HFFc6 (cell line): ENCODE results near the gene SPATA12. TPM values are rescaled to one million over a fixed set of nuclear protein-coding genes. Genes with fewer than 3 reads are reported as not detected.
A peak's percentile ranks its signal among the peaks of the same experiment; 100 is the strongest.

Experiments
- DNase-seq: peaks from one replicate; pipeline ENCODE4 v3.0.0-alpha.2; 2018
- H3K27ac Mint-ChIP-seq: 2 replicates; pipeline ENCODE4 v1.8.0; 2020; ENCODE audit warnings: mild to moderate bottlenecking, mixed read lengths
- H3K27me3 Mint-ChIP-seq: 2 replicates; pipeline ENCODE4 v1.8.0; 2021; ENCODE audit warnings: mild to moderate bottlenecking, moderate library complexity, mixed read lengths; ENCODE audit not compliant: insufficient read depth
- H3K36me3 Mint-ChIP-seq: 2 replicates; pipeline ENCODE4 v1.8.0; 2021; ENCODE audit warnings: low read depth, mixed read lengths
- H3K4me1 Mint-ChIP-seq: 2 replicates; pipeline ENCODE4 v1.8.0; 2020; ENCODE audit warnings: low read depth, mixed read lengths
- H3K4me3 Mint-ChIP-seq: 2 replicates; pipeline ENCODE4 v1.8.0; 2020; ENCODE audit warnings: mild to moderate bottlenecking, moderate library complexity, mixed read lengths
- H3K9me3 Mint-ChIP-seq: 2 replicates; pipeline ENCODE4 v1.8.0; 2020; ENCODE audit warnings: mild to moderate bottlenecking, mixed read lengths
- total RNA-seq, 6 experiments: library from RNA; stranded (reverse); fragmentation: NEBNext Ultra II Directional; extraction: Animal tissue kit (Norgen Biotek cat#: 25700); gene quantifications; 2 replicates in 1 of 6; 3 replicates in 5 of 6; pipeline ENCODE4 v1.2.3, GENCODE V29; 2021
- TF ChIP-seq, protein P1 (sequence below): fragments of 200-600 bp; sonication (generic); IDR thresholded peaks from 2 replicates; pipeline ENCODE4 v1.5.0; 2021; ENCODE audit warnings: antibody characterized with exemption, mild to moderate bottlenecking

SPATA12 gene
- total RNA-seq, 6 experiments from 2014 or later = not detected

DNA sequence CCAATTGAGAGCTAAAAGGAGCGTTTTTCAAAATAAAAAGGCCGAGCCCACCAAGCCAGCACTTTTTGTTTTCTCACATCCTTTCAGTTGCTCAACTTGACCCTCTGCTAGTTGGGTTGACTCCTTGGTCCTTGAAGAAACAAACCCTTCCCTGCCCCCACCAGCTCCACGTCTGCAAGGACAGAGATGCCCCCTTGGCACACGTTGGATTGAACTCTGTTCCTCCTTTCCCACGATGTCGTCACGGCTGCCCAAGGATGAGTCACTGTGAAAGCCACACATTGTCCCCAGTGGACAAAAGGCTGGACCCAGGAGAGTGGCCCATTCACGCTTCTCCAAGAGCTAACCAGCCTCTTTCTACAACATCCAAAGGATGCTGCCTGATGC lies 43.0 kb upstream of the SPATA12 start:
- H3K4me1 Mint-ChIP-seq = peaks cover 13% of the 10 kb centered on the region
- no peak overlapping the region for H3K4me3 Mint-ChIP-seq
- TF ChIP-seq, protein P1, sequence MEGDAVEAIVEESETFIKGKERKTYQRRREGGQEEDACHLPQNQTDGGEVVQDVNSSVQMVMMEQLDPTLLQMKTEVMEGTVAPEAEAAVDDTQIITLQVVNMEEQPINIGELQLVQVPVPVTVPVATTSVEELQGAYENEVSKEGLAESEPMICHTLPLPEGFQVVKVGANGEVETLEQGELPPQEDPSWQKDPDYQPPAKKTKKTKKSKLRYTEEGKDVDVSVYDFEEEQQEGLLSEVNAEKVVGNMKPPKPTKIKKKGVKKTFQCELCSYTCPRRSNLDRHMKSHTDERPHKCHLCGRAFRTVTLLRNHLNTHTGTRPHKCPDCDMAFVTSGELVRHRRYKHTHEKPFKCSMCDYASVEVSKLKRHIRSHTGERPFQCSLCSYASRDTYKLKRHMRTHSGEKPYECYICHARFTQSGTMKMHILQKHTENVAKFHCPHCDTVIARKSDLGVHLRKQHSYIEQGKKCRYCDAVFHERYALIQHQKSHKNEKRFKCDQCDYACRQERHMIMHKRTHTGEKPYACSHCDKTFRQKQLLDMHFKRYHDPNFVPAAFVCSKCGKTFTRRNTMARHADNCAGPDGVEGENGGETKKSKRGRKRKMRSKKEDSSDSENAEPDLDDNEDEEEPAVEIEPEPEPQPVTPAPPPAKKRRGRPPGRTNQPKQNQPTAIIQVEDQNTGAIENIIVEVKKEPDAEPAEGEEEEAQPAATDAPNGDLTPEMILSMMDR = no peak
- no peak for DNase-seq
- H3K27me3 Mint-ChIP-seq = peaks cover 9% of the 10 kb centered on the region
- no peaks in the 10 kb centered on the region for H3K36me3 Mint-ChIP-seq
- H3K9me3 Mint-ChIP-seq = peaks cover 8% of the 10 kb centered on the region; the same call in 1 of the 2 replicates
- H3K27ac Mint-ChIP-seq = no peak overlapping the region

DNA sequence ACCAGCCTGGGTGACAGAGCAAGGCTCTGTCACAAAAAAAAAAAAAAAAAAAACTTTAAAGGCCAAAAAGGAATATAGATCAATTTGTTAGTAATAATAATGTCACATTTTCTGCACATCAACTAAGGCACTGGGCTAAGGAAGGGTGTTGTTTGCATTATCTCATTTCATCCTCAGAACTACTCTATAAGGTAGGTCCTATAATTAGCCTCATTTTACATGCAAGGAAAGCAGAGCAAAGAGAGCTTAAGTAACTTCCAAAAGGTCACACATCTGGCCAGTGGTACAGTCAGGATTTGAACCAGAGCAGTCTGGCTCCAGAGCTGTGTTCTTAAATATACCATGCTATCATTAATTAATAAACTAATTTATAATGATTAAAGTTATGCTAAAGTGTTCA lies 42.2 kb upstream of the SPATA12 start:
- Mint-ChIP-seq H3K27me3 (peaks cover 9% of the 10 kb centered on the region), H3K27ac (no peak overlapping the region), H3K4me1 (peaks cover 13% of the 10 kb centered on the region), H3K9me3 (peaks cover 8% of the 10 kb centered on the region; the same call in 1 of the 2 replicates), H3K4me3 (no peak overlapping the region), H3K36me3 (no peaks in the 10 kb centered on the region)
- DNase-seq = no peak
- TF ChIP-seq, protein P1 = no peak

DNA sequence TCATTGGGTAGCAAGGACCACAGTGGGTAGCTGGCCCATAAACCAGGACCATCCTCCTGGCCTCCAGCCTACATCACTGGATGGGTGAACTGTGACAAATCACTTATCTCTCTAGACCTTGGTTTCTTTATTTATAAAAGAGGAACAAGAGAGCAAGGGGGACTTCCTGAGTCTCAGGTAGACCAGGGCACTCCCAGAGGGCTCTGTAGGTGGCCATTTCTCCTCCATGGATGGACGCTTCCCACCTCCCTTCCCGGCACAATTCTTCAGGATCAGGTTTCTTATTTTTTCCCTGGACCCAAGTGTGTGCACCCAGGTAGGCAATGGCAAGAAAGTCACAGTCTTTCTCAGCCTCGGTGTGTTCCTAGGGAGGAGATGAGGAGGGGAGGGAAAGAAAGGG lies 41.4 kb upstream of the SPATA12 start:
- TF ChIP-seq, protein P1 = no peak
- Mint-ChIP-seq H3K9me3 (no peaks in the 10 kb centered on the region), H3K27me3 (peaks cover 9% of the 10 kb centered on the region), H3K27ac (no peak overlapping the region), H3K36me3 (no peaks in the 10 kb centered on the region), H3K4me1 (peaks cover 13% of the 10 kb centered on the region), H3K4me3 (no peak overlapping the region)
- no peak for DNase-seq

DNA sequence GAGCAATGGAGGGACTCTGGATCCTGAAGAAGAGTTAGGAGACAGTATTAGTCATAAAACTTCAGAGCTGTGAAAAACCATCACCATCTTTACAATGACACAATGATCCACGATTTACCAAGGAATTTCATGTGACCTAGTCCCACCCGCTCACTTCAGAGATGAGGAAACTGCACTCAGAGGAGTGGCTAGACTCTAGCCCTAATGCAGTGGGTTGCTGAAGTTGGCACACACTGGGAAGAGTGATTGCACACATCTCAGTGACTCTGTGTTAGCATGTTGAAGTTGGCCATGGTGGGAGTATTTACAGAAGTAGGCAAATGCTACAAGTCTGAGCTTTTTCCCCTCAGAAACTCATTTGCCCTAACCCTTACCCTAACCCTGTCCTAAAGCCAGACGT lies 35.2 kb upstream of the SPATA12 start:
- Mint-ChIP-seq H3K4me1 (no peaks in the 10 kb centered on the region), H3K36me3 (no peaks in the 10 kb centered on the region), H3K27ac (no peak overlapping the region), H3K4me3 (no peak overlapping the region), H3K27me3 (peaks cover 12% of the 10 kb centered on the region), H3K9me3 (no peaks in the 10 kb centered on the region)
- TF ChIP-seq, protein P1 = no peak
- no peak for DNase-seq

DNA sequence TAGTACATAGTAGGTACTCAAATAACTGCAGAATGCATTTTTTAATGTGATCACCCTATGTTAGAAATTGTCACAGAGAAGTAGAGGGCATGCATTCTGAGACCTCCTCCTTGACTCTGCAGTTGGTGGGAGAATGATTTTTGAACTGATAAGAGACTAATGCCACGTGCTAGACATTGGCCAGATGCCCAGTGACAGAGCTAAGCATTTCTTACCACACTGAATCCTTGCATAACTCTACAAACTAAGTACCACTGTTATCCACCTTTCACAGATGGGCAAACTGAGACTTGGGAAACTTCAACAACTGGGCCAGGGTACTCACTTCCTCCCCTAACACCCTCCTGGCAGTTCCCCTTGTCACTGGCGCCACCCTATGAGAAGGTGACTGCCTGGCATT lies 33.5 kb upstream of the SPATA12 start:
- TF ChIP-seq, protein P1 = no peak
- H3K36me3 Mint-ChIP-seq = no peaks in the 10 kb centered on the region
- H3K9me3 Mint-ChIP-seq = no peaks in the 10 kb centered on the region
- peaks cover 6% of the 10 kb centered on the region for H3K27me3 Mint-ChIP-seq
- no peaks in the 10 kb centered on the region for H3K4me1 Mint-ChIP-seq
- H3K27ac Mint-ChIP-seq = no peak overlapping the region
- peak; percentile 10 for DNase-seq
- H3K4me3 Mint-ChIP-seq = no peak overlapping the region

DNA sequence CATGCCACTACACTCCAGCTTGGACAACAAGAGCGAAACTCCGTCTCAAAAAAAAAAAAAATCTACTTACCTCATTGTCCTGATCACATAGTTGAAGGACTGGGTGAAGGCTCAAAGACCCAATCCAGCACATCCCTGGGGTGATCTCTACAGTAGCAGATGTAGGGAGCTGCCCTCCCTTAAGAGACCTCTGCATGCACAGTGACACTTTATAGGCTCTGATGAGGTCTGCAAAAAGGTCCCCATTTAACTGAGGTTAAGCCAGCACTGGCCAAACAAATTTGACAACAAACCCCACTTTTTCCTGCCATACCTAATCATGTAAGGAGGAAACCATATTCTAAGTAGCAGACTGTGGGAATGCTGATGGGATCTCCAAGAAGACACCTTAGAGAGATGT lies 31.1 kb upstream of the SPATA12 start:
- no peaks in the 10 kb centered on the region for H3K36me3 Mint-ChIP-seq
- no peak for DNase-seq
- TF ChIP-seq, protein P1 = no peak
- H3K9me3 Mint-ChIP-seq = no peaks in the 10 kb centered on the region
- H3K4me1 Mint-ChIP-seq = no peaks in the 10 kb centered on the region
- H3K4me3 Mint-ChIP-seq = no peak overlapping the region
- H3K27me3 Mint-ChIP-seq = peaks cover 13% of the 10 kb centered on the region
- no peak overlapping the region for H3K27ac Mint-ChIP-seq
